HepG2 (cell line): ENCODE results near the gene DDC. TPM values are rescaled to one million over a fixed set of nuclear protein-coding genes. Genes with fewer than 3 reads are reported as not detected.

Source experiments
- ATAC-seq: fragments of 200-7000 bp; cut with Tn5 transposase; 3 replicates; pipeline ENCODE4 v1.9.1; 2020; ENCODE audit warnings: mild to moderate bottlenecking, moderate library complexity
- BruUV-seq: library from RNA; stranded (reverse); fragments of 400-500 nt; replicated peaks from 2 replicates; lab custom pipeline; 2021; lab: Mats Ljungman, UMichigan
- CTCF ChIA-PET: fragments of 300-600 bp; formaldehyde crosslinking; extraction: SDS; loops from one replicate; lab custom pipeline; 2021; ENCODE audit warnings: low total read pairs, inconsistent platforms, low intra/inter-chr PET ratio; lab: Yijun Ruan, JAX
- POLR2A ChIA-PET: fragments of 350-600 bp; sonication (Branson Sonifier 250); formaldehyde crosslinking; loops from one replicate; lab custom pipeline; 2020; ENCODE audit warnings: antibody characterized with exemption, inconsistent platforms; lab: Yijun Ruan, JAX
- DNase-seq: peaks from one replicate; pipeline ENCODE4 v3.0.0-alpha.2; 2015; ENCODE audit warnings: low spot score
- FAIRE-seq: peaks from 3 replicates; lab custom pipeline; 2011; peaks lifted over from hg19 to GRCh38; lab: Jason Lieb, UNC
- H2AFZ ChIP-seq: one replicate; pipeline ENCODE4 v1.6.1; 2011; ENCODE audit warnings: low read length, inconsistent platforms
- H3K27ac ChIP-seq: fragments of 300-600 bp; 3 replicates; pipeline ENCODE4 v1.8.0; 2011; ENCODE audit warnings: mixed run types, mild to moderate bottlenecking, mixed read lengths, low read length, inconsistent platforms; ENCODE audit not compliant: insufficient read depth; ENCODE audit errors: extremely low read length
- H3K27me3 ChIP-seq, 2 experiments: fragments of 200-600 bp in 1 of 2; 2 replicates in 1 of 2; 3 replicates in 1 of 2; pipeline versions ENCODE4 v1.6.0 to v1.8.0; 2011; ENCODE audit warnings: low read length in 2 of 2, mild to moderate bottlenecking in 2 of 2, moderate library complexity in 2 of 2, inconsistent platforms in 1 of 2; ENCODE audit not compliant: insufficient read depth in 2 of 2, control insufficient read depth in 1 of 2
- H3K36me3 ChIP-seq, 2 experiments: fragments of 200-600 bp in 1 of 2; replicated peaks in 1 of 2; 2 replicates in 1 of 2; 3 replicates in 1 of 2; pipeline versions ENCODE4 v1.5.1 to v1.8.0; 2011; ENCODE audit warnings: low read length in 2 of 2, inconsistent platforms in 1 of 2; ENCODE audit not compliant: insufficient read depth in 2 of 2, control insufficient read depth in 1 of 2
- H3K4me1 ChIP-seq: 2 replicates; pipeline ENCODE4 v1.5.1; 2012; ENCODE audit warnings: low read length, inconsistent platforms; ENCODE audit not compliant: insufficient read depth
- H3K4me2 ChIP-seq: 2 replicates; pipeline ENCODE4 v1.6.0; 2011; ENCODE audit warnings: low read depth, low read length, inconsistent platforms
- H3K4me3 ChIP-seq, 3 experiments: fragments of 200-600 bp in 1 of 3; sonication (generic), shearing (Covaris generic) in 1 of 3; replicated peaks in 1 of 3; 2 replicates each; pipeline ENCODE4 v1.5.1; 2011 to 2016; ENCODE audit warnings: low read length in 3 of 3, inconsistent platforms in 2 of 3, low read depth in 2 of 3, mild to moderate bottlenecking in 2 of 3, control low read depth in 1 of 3, mixed read lengths in 1 of 3; ENCODE audit not compliant: insufficient read depth in 1 of 3
- H3K79me2 ChIP-seq: one replicate; pipeline ENCODE4 v1.6.1; 2011; ENCODE audit warnings: low read length, inconsistent platforms; ENCODE audit not compliant: insufficient read depth
- H3K9ac ChIP-seq: 2 replicates; pipeline ENCODE4 v1.6.0; 2011; ENCODE audit warnings: mild to moderate bottlenecking, low read depth, low read length, inconsistent platforms; ENCODE audit not compliant: insufficient read depth
- H3K9me3 ChIP-seq: 2 replicates; pipeline ENCODE4 v1.5.1; 2012; ENCODE audit warnings: mild to moderate bottlenecking, low read length
- H4K20me1 ChIP-seq: 2 replicates; pipeline ENCODE4 v1.6.0; 2011; ENCODE audit warnings: inconsistent platforms, mild to moderate bottlenecking, low read length, moderate library complexity; ENCODE audit not compliant: insufficient read depth
- BCL6 ChIP-seq: IDR thresholded peaks from 2 replicates; pipeline ENCODE4 v1.6.1; 2016; ENCODE audit warnings: missing genetic modification reagents, missing compliant biosample characterization
- BORCS8-MEF2B ChIP-seq: sonication (generic); formaldehyde crosslinking; IDR thresholded peaks from 2 replicates; pipeline ENCODE4 v1.8.0; 2022; ENCODE audit warnings: mild to moderate bottlenecking, missing genetic modification reagents
- CBX2 ChIP-seq, 2 experiments: fragments of 200-600 bp in 1 of 2; sonication (generic); formaldehyde crosslinking in 1 of 2; IDR thresholded peaks; 2 replicates each; pipeline versions ENCODE4 v1.7.0 to v1.8.1; 2018 to 2022; ENCODE audit warnings: low read depth in 2 of 2, low read length in 1 of 2, mild to moderate bottlenecking in 1 of 2, missing genetic modification reagents in 1 of 2
- KLF6 ChIP-seq: IDR thresholded peaks from 2 replicates; pipeline ENCODE4 v1.8.0; 2016; ENCODE audit warnings: missing biosample characterization, missing genetic modification reagents
- RORA ChIP-seq: sonication (generic); formaldehyde crosslinking; IDR thresholded peaks from 2 replicates; pipeline ENCODE4 v1.5.0; 2020; ENCODE audit warnings: mild to moderate bottlenecking, missing genetic modification reagents, moderate library complexity
- ZBTB3 ChIP-seq: sonication (generic); formaldehyde crosslinking; IDR thresholded peaks from 2 replicates; pipeline ENCODE4 v1.4.0; 2020; ENCODE audit warnings: low read depth, mild to moderate bottlenecking, moderate library complexity, missing genetic modification reagents, borderline replicate concordance
- ZC3H13 ChIP-seq: sonication (generic); formaldehyde crosslinking; IDR thresholded peaks from 2 replicates; pipeline ENCODE4 v1.8.1; 2023; ENCODE audit warnings: mild to moderate bottlenecking, missing genetic modification reagents, moderate library complexity
- ZNF230 ChIP-seq: sonication (generic); formaldehyde crosslinking; IDR thresholded peaks from 2 replicates; pipeline ENCODE4 v1.4.0; 2020; ENCODE audit warnings: mild to moderate bottlenecking, missing genetic modification reagents
- ZSCAN30 ChIP-seq: sonication (generic); formaldehyde crosslinking; IDR thresholded peaks from 2 replicates; pipeline ENCODE4 v1.5.0; 2020; ENCODE audit warnings: mild to moderate bottlenecking, missing genetic modification reagents
- WGBS: methylation state at CpG from one replicate; pipeline ENCODE4 v1.1.6; 2017; ENCODE audit warnings: low lambda C conversion rate; 5-methylcytosine and 5-hydroxymethylcytosine counted together
- in situ Hi-C: cut with HindIII; loops from 2 replicates; pipeline ENCODE4 v1.10.0; 2017; ENCODE audit warnings: low pct_unique_long_range_greater_than_20kb; ENCODE audit not compliant: extremely low pct_ligation_motif_present
- intact Hi-C: fragments of 100-400 bp; cut with micrococcal nuclease; formaldehyde crosslinking; loops from one replicate; pipeline ENCODE4 v1.10.0; 2022; ENCODE audit not compliant: unreplicated experiment
- polyA plus RNA-seq, 8 experiments: library from polyadenylated mRNA; depleted of rRNA in 3 of 8; stranded (reverse) in 7 of 8; unstranded in 1 of 8; fragments of >200 nt; fragmentation: Illumina TruSeq in 4 of 8; extraction: Trizol in 4 of 8; gene quantifications; 2 replicates each; pipeline versions ENCODE4 v1.2.1 to v1.2.3, GENCODE V29; 2011 to 2016; ENCODE audit warnings: low read depth in 4 of 8, missing spikeins in 1 of 8, mixed read lengths in 1 of 8; ENCODE audit not compliant: insufficient read depth in 1 of 8
- total RNA-seq, 5 experiments: library from RNA; depleted of rRNA; stranded (reverse); fragments of >200 nt; fragmentation: Illumina TruSeq; extraction: Trizol; gene quantifications; 2 replicates each; pipeline ENCODE4 v1.2.3, GENCODE V29; 2016; ENCODE audit warnings: low read depth in 1 of 5
- TF ChIP-seq, protein P1 (sequence below): sonication (generic); formaldehyde crosslinking; IDR thresholded peaks from 2 replicates; pipeline ENCODE4 v1.4.0; 2020; ENCODE audit warnings: missing genetic modification reagents, borderline replicate concordance
- TF ChIP-seq, protein P2 (sequence below): sonication (generic); formaldehyde crosslinking; IDR thresholded peaks from 2 replicates; pipeline ENCODE4 v1.5.0; 2020; ENCODE audit warnings: mild to moderate bottlenecking, missing genetic modification reagents, moderate library complexity
- TF ChIP-seq, protein P3 (sequence below): sonication (generic); formaldehyde crosslinking; IDR thresholded peaks from 2 replicates; pipeline ENCODE4 v1.8.1; 2023; ENCODE audit warnings: mild to moderate bottlenecking, inconsistent platforms, moderate library complexity, missing genetic modification reagents, borderline replicate concordance
- TF ChIP-seq, protein P4 (sequence below): sonication (generic); formaldehyde crosslinking; IDR thresholded peaks from 2 replicates; pipeline ENCODE4 v1.4.0; 2020; ENCODE audit warnings: missing genetic modification reagents

DDC gene
- total and polyA plus RNA-seq, 2 of the 13 experiments (the other 11 are each of a cell fraction or from before 2014, with no cell fraction given) = 11.7 to 93.3 TPM

DNA sequence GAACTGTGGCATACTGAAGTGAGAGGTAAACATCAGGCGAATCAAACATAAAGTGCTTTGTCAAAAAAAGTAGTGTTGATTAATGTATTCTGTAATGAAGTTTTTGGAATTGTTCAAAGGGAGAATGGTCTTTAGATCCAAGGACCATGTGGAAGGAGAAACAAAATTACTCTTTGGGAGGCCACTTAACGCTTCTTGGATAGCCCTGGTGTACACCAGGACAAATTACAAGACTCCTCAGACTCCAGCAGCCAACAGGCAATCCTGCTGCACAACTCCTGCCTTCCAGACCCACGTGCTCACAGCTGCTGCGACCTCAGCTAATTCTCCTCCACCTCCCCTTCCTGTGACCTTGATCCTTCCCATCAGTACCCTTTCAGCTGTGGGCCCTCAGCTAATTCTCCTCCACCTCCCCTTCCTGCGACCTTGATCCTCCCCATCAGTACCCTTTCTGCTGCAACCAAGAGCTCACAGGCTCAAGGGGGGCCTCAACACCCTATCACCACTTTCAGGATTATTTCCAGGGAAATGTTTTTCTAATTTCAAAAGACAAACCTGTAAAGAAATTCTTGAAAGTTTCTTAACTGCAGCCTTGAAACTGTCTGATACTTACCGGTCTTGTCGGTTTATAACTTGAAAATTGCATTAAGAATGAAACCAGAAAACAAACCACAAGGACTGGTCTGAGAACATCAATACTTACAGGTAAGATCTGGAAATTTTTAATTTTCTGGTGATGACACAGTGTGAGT, 29.7 kb upstream of the DDC start:
- CTCF ChIA-PET = interaction anchor here (1.2 kb wide), 1 partner anchor 39 kb away, joined by 5 read pairs; no protein-coding TSS in a partner anchor
- Histone ChIP-seq H3K27ac (peak overlapping the region; percentile 12), H3K9me3 (no peaks in the 10 kb centered on the region), H3K79me2 (no peaks in the 10 kb centered on the region), H3K36me3 (no peaks in the 10 kb centered on the region), H3K4me1 (peaks cover 67% of the 10 kb centered on the region), H3K9ac (no peak overlapping the region), H3K4me2 (peak overlapping the region; percentile 21), H2AFZ (no peak overlapping the region), H4K20me1 (no peaks in the 10 kb centered on the region), H3K27me3 (no peaks in the 10 kb centered on the region), H3K4me3 (no peak overlapping the region)
- BruUV-seq = no TSS peak
- in situ Hi-C loops (no loop called here), intact Hi-C loops (loop anchor here (1.0 to 2.0 kb wide), 2 partner anchors 34 to 84 kb away; no protein-coding TSS in a partner anchor)
- DNase-seq (peak; percentile 19), ATAC-seq (peak; percentile 27), FAIRE-seq (no peak)
- 53% methylated on average over 7 of the region's 7 CpGs for WGBS
- POLR2A ChIA-PET = interaction anchor here (2.1 kb wide), 2 partner anchors 20 to 29 kb away, joined by 6 to 13 read pairs; partner anchors contain the start of gene DDC
- TF ChIP-seq, protein P1, sequence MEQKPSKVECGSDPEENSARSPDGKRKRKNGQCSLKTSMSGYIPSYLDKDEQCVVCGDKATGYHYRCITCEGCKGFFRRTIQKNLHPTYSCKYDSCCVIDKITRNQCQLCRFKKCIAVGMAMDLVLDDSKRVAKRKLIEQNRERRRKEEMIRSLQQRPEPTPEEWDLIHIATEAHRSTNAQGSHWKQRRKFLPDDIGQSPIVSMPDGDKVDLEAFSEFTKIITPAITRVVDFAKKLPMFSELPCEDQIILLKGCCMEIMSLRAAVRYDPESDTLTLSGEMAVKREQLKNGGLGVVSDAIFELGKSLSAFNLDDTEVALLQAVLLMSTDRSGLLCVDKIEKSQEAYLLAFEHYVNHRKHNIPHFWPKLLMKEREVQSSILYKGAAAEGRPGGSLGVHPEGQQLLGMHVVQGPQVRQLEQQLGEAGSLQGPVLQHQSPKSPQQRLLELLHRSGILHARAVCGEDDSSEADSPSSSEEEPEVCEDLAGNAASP (CRISPR knock-in tag) = no peak
- peak; percentile 31; the same call in 1 of the 2 replicates for TF ChIP-seq BORCS8-MEF2B (CRISPR knock-in tag)
- TF ChIP-seq ZNF230 = no peak
- TF ChIP-seq, protein P2, sequence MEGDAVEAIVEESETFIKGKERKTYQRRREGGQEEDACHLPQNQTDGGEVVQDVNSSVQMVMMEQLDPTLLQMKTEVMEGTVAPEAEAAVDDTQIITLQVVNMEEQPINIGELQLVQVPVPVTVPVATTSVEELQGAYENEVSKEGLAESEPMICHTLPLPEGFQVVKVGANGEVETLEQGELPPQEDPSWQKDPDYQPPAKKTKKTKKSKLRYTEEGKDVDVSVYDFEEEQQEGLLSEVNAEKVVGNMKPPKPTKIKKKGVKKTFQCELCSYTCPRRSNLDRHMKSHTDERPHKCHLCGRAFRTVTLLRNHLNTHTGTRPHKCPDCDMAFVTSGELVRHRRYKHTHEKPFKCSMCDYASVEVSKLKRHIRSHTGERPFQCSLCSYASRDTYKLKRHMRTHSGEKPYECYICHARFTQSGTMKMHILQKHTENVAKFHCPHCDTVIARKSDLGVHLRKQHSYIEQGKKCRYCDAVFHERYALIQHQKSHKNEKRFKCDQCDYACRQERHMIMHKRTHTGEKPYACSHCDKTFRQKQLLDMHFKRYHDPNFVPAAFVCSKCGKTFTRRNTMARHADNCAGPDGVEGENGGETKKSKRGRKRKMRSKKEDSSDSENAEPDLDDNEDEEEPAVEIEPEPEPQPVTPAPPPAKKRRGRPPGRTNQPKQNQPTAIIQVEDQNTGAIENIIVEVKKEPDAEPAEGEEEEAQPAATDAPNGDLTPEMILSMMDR (CRISPR knock-in tag) = no peak
- no peak for TF ChIP-seq CBX2 (IDR thresholded peaks at IDR 0.05; ENCODE audit: low read depth, low read length)
- TF ChIP-seq CBX2 (CRISPR knock-in tag; IDR thresholded peaks at IDR 0.05; ENCODE audit: low read depth) = no peak
- TF ChIP-seq, protein P3, sequence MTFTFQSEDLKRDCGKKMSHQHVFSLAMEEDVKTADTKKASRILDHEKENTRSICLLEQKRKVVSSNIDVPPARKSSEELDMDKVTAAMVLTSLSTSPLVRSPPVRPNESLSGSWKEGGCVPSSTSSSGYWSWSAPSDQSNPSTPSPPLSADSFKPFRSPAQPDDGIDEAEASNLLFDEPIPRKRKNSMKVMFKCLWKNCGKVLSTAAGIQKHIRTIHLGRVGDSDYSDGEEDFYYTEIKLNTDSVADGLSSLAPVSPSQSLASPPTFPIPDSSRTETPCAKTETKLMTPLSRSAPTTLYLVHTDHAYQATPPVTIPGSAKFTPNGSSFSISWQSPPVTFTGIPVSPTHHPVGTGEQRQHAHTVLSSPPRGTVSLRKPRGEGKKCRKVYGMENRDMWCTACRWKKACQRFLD (CRISPR knock-in tag) = no peak
- 0 out of 2 replicates have a peak, but pooled peaks have one; percentile 33 for TF ChIP-seq BCL6 (CRISPR knock-in tag)
- TF ChIP-seq, protein P4, sequence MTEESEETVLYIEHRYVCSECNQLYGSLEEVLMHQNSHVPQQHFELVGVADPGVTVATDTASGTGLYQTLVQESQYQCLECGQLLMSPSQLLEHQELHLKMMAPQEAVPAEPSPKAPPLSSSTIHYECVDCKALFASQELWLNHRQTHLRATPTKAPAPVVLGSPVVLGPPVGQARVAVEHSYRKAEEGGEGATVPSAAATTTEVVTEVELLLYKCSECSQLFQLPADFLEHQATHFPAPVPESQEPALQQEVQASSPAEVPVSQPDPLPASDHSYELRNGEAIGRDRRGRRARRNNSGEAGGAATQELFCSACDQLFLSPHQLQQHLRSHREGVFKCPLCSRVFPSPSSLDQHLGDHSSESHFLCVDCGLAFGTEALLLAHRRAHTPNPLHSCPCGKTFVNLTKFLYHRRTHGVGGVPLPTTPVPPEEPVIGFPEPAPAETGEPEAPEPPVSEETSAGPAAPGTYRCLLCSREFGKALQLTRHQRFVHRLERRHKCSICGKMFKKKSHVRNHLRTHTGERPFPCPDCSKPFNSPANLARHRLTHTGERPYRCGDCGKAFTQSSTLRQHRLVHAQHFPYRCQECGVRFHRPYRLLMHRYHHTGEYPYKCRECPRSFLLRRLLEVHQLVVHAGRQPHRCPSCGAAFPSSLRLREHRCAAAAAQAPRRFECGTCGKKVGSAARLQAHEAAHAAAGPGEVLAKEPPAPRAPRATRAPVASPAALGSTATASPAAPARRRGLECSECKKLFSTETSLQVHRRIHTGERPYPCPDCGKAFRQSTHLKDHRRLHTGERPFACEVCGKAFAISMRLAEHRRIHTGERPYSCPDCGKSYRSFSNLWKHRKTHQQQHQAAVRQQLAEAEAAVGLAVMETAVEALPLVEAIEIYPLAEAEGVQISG (CRISPR knock-in tag) = 0 out of 2 replicates have a peak, but pooled peaks have one; percentile 53
- no peak for TF ChIP-seq KLF6
- no peak for TF ChIP-seq RORA (CRISPR knock-in tag)
- no peak for TF ChIP-seq ZC3H13
- no peak for TF ChIP-seq ZBTB3 (CRISPR knock-in tag)
- TF ChIP-seq ZSCAN30 = no peak
